ENCODE results near the gene NRBP1.

NRBP1 gene

GRCh38 chr2:27407798-27408491 is 20.5 kb upstream of the NRBP1 start:
- POLR2A ChIA-PET (ENCODE audit: low non-redundant PET), result no interaction called here
- CTCF ChIA-PET, result interaction anchor here (0.9 to 2.9 kb wide), 2 partner anchors 22 kb away, joined by 4 to 19 read pairs; partner anchors contain the start of gene NRBP1
- TF ChIP-seq CTCF (conservative IDR thresholded peaks at IDR 0.05; ENCODE audit: low read depth), result peak; percentile 73
- DNase-seq (ENCODE audit: low spot score), result peak; percentile 52
- H3K27ac ChIP-seq, result 0 out of 2 replicates have a peak overlapping the region, but pooled peaks have one; percentile 13

GRCh38 chr2:27408601-27409320 is 19.7 kb upstream of the NRBP1 start:
- H3K27ac ChIP-seq, result peak overlapping the region; percentile 88
- peak; percentile 35 for DNase-seq (ENCODE audit: low spot score)
- ChIA-PET POLR2A (ENCODE audit: low non-redundant PET) (interaction anchor here (1.0 kb wide), 1 partner anchor 95 kb away, joined by 4 read pairs; no protein-coding TSS in a partner anchor), CTCF (interaction anchor here (0.6 to 2.9 kb wide), 2 partner anchors 21 to 31 kb away, joined by 4 to 19 read pairs; partner anchors contain the start of gene NRBP1)
- no peak for TF ChIP-seq CTCF (conservative IDR thresholded peaks at IDR 0.05; ENCODE audit: low read depth)

- peak; percentile 92 for DNase-seq (ENCODE audit: low spot score)
- H3K27ac ChIP-seq, result peak within 1 kb of the TSS; percentile 88
- no peak for TF ChIP-seq CTCF (conservative IDR thresholded peaks at IDR 0.05; ENCODE audit: low read depth)
- ChIA-PET CTCF (interaction anchor here (0.6 to 2.9 kb wide), 2 partner anchors 20 to 30 kb away, joined by 4 to 19 read pairs; partner anchors contain the start of gene NRBP1), POLR2A (ENCODE audit: low non-redundant PET) (interaction anchor here (1.0 to 1.1 kb wide), 3 partner anchors 15 to 94 kb away, joined by 4 to 7 read pairs (median 4); partner anchors contain the start of gene NRBP1)
These were observed 18.9 kb upstream of the NRBP1 start, which contains the start of gene PPM1G for GRCh38 chr2:27409321-27410073. Gene PPM1G, minus strand, starts transcription at chr2:27409591. Its CDS starts 169 bp downstream, at chr2:27409422.

- no peak for TF ChIP-seq CTCF (conservative IDR thresholded peaks at IDR 0.05; ENCODE audit: low read depth)
- CTCF ChIA-PET, result no interaction called here
- no peak overlapping the region for H3K27ac ChIP-seq
- POLR2A ChIA-PET (ENCODE audit: low non-redundant PET), result no interaction called here
- DNase-seq (ENCODE audit: low spot score), result no peak
These were observed 15.8 kb upstream of the NRBP1 start for GRCh38 chr2:27412419-27413152.

GRCh38 chr2:27416151-27416550 is 12.3 kb upstream of the NRBP1 start:
- ChIA-PET POLR2A (ENCODE audit: low non-redundant PET) (no interaction called here), CTCF (no interaction called here)
- TF ChIP-seq CTCF (conservative IDR thresholded peaks at IDR 0.05; ENCODE audit: low read depth), result no peak
- H3K27ac ChIP-seq, result no peak overlapping the region
- no peak for DNase-seq (ENCODE audit: low spot score)

All from RWPE1 (cell line).